Neural cell (in vitro differentiated cells): ENCODE results near the gene CCDC127.
"Not testable (repeated sequence)": the region's sequence is repeated elsewhere in the genome, so short reads cannot be mapped to it uniquely, and the experiment has no call there.

Source experiments
- EP300 ChIP-seq: fragments of 450-650 bp; conservative IDR thresholded peaks from 2 replicates; pipeline ENCODE4 v1.6.1; 2014; ENCODE audit warnings: antibody characterized with exemption, mild to moderate bottlenecking, moderate library complexity; ENCODE audit not compliant: poor library complexity, severe bottlenecking
- EZH2 ChIP-seq: fragments of 200-600, 300-800 bp; shearing (Covaris generic), sonication (generic); IDR thresholded peaks from 2 replicates; pipeline ENCODE4 v1.6.1; 2014; ENCODE audit warnings: antibody characterized with exemption, low read length, borderline replicate concordance, mild to moderate bottlenecking; ENCODE audit not compliant: insufficient read depth, poor library complexity, severe bottlenecking
- MXI1 ChIP-seq: fragments of 450-650 bp; conservative IDR thresholded peaks from 2 replicates; pipeline ENCODE4 v1.6.1; 2014; ENCODE audit warnings: antibody characterized with exemption, mild to moderate bottlenecking; ENCODE audit not compliant: poor library complexity, severe bottlenecking
- POLR2AphosphoS5 ChIP-seq: IDR thresholded peaks from 2 replicates; pipeline ENCODE4 v1.6.1; 2012
- RAD21 ChIP-seq: fragments of 450-650 bp; conservative IDR thresholded peaks from 2 replicates; pipeline ENCODE4 v1.6.1; 2014; ENCODE audit warnings: antibody characterized with exemption, mild to moderate bottlenecking, moderate library complexity
- REST ChIP-seq: IDR thresholded peaks from 2 replicates; pipeline ENCODE4 v1.6.1; 2012; ENCODE audit warnings: borderline replicate concordance
- SMC3 ChIP-seq: fragments of 450-650 bp; conservative IDR thresholded peaks from 2 replicates; pipeline ENCODE4 v1.6.1; 2014; ENCODE audit warnings: antibody characterized with exemption, mild to moderate bottlenecking, moderate library complexity; ENCODE audit not compliant: poor library complexity
- TAF1 ChIP-seq: IDR thresholded peaks from 2 replicates; pipeline ENCODE4 v1.6.1; 2012; ENCODE audit warnings: low read depth
- TF ChIP-seq, protein P1 (sequence below): fragments of 450-650 bp; IDR thresholded peaks from 2 replicates; pipeline ENCODE4 v1.5.1; 2014; ENCODE audit warnings: antibody characterized with exemption, mild to moderate bottlenecking, moderate library complexity; ENCODE audit not compliant: poor library complexity, severe bottlenecking

DNA sequence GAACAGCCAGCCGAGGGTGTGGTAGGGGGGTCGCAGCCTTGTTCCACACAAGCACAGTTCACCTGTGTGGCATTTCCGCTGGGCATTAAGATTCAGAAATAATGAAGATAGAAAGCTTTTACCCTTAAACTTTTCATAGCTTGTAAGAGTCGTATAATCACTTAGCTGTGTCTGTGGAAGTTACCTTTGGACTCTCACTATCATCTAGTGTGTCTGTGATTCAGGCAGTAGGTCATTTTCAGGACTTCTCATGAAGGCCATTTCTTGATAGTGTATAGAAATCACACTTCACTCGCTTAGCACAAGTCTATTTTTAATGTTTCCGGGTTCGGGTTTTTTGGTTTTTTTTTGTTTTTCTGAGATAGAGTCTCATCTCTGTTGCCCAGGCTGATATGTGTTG, 37.2 kb upstream of the CCDC127 start:
- TF ChIP-seq RAD21, REST, POLR2AphosphoS5, EZH2, TAF1, EP300, SMC3, MXI1: not testable (repeated sequence)
- TF ChIP-seq, protein P1, sequence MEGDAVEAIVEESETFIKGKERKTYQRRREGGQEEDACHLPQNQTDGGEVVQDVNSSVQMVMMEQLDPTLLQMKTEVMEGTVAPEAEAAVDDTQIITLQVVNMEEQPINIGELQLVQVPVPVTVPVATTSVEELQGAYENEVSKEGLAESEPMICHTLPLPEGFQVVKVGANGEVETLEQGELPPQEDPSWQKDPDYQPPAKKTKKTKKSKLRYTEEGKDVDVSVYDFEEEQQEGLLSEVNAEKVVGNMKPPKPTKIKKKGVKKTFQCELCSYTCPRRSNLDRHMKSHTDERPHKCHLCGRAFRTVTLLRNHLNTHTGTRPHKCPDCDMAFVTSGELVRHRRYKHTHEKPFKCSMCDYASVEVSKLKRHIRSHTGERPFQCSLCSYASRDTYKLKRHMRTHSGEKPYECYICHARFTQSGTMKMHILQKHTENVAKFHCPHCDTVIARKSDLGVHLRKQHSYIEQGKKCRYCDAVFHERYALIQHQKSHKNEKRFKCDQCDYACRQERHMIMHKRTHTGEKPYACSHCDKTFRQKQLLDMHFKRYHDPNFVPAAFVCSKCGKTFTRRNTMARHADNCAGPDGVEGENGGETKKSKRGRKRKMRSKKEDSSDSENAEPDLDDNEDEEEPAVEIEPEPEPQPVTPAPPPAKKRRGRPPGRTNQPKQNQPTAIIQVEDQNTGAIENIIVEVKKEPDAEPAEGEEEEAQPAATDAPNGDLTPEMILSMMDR, result not testable (repeated sequence)
